Stomach (tissue), 4 donors: ENCODE results near the gene ACOXL.

Experiments
- CTCF ChIP-seq, 7 experiments: fragments of 450-650 bp in 4 of 7; fragments of 200-600 bp in 3 of 7; sonication (generic) in 3 of 7; IDR thresholded peaks; one replicate each; pipeline ENCODE4 v1.5.1; 2016 to 2019; ENCODE audit warnings: antibody characterized with exemption in 7 of 7, control low read depth in 2 of 7, mild to moderate bottlenecking in 1 of 7
- POLR2A ChIP-seq, 4 donors: fragments of 450-650 bp; IDR thresholded peaks; one replicate each; pipeline ENCODE4 v1.6.1; 2016; ENCODE audit warnings: antibody characterized with exemption in 4 of 4, control low read depth in 2 of 4, mild to moderate bottlenecking in 1 of 4, moderate library complexity in 1 of 4
- POLR2AphosphoS5 ChIP-seq, 3 donors: sonication (generic); formaldehyde crosslinking; IDR thresholded peaks; one replicate each; pipeline ENCODE4 v1.6.1; 2016; ENCODE audit warnings: antibody characterized with exemption in 3 of 3

- no peak for TF ChIP-seq POLR2A (IDR thresholded peaks at IDR 0.05)
- TF ChIP-seq POLR2AphosphoS5 (IDR thresholded peaks at IDR 0.05) = no peak
- TF ChIP-seq CTCF (IDR thresholded peaks at IDR 0.05) = no peak
Observed at GRCh38 chr2:111031546-111032478, 299.4 kb downstream of the ACOXL start.
